ENCODE data around the gene DLL4. TPM values are rescaled to one million over a fixed set of nuclear protein-coding genes. Genes with fewer than 3 reads are reported as not detected.

Gene DLL4
- total RNA-seq, 2 experiments from 2014 or later, result 0.11 to 0.14 TPM

DNA sequence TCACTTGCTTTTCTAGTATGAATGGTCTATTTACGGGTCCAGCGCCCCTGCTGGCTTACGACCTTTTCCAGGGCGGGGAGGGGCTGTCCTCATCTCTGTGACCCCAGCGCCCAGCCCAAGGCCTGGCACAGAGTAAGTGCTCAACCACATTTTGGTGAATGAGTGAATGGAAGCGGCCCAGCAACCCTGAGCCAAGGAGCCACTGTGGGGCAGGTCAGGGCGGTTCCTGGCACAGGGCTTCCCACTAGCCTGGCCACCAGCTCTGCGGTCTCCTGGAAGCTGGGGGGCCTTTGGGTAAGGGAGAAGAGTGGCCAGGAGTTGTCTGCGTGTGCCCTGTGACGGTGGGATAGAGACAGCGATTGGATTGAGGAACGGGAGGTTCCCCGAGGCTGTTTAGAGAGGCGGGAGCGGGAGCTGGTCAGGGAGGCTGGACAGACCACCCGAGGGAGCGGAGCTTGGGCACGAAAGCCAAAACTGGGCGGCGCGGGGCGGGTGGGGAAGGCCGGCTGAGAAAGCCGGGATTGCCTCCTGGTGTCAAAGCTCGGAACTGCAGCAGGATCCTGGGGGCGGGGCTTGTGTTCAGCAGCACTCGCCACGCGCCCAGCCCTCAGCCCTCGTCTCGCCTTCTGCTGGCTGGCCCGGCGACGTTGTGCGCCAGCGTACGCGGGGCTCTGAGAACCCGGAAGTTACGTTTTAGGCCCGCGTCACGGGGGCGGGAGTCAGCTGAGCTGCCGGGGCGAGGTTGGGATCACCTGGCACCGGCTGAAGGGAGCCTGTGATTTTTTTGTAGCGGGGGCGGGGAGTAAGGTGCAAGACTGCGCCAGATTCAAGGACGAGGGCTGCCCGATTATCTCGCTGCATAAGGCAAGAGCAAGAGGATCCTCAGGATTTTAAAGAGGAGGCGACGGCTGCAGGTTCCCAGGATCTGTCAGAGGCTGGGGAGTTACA, 35.1 kb upstream of the DLL4 start, which contains the start of gene VPS18:
Gene VPS18 (plus strand): TSS at position 718 of the 948 bp plus-strand sequence. CDS start 319 bp downstream, outside the sequence.
- CTCF ChIA-PET, result interaction anchor here (0.6 to 5.1 kb wide), 34 partner anchors 8 to 337 kb away, joined by 3 to 135 read pairs (median 5); partner anchors contain the start of genes CHAC1, CHP1, DNAJC17 and EXD1
- POLR2A ChIA-PET, result interaction anchor here (0.7 to 2.5 kb wide), 18 partner anchors 10 to 439 kb away, joined by 3 to 55 read pairs (median 6); partner anchors contain the start of genes CCDC32, CHAC1, CHP1 and DLL4
- Histone ChIP-seq H3K27me3 (ENCODE audit: control insufficient read depth in 1 of 2, insufficient read depth in 2 of 2, low read length in 2 of 2) (no peaks in the 10 kb centered on the region), H3K4me1 (ENCODE audit: insufficient read depth, low read length) (peaks cover 39% of the 10 kb centered on the region), H3K36me3 (ENCODE audit: insufficient read depth, low read length) (peaks cover 12% of the 10 kb centered on the region), H3K27ac (ENCODE audit: low read depth in 1 of 2, low read length in 2 of 2) (peak within 1 kb of the TSS; percentile 57 to 81), H3K4me3 (ENCODE audit: low read length) (peak within 1 kb of the TSS; percentile 79), H3K9me3 (ENCODE audit: control insufficient read depth in 1 of 2, insufficient read depth in 1 of 2, low read length in 2 of 2) (no peaks in the 10 kb centered on the region)
- TF ChIP-seq, protein P1, sequence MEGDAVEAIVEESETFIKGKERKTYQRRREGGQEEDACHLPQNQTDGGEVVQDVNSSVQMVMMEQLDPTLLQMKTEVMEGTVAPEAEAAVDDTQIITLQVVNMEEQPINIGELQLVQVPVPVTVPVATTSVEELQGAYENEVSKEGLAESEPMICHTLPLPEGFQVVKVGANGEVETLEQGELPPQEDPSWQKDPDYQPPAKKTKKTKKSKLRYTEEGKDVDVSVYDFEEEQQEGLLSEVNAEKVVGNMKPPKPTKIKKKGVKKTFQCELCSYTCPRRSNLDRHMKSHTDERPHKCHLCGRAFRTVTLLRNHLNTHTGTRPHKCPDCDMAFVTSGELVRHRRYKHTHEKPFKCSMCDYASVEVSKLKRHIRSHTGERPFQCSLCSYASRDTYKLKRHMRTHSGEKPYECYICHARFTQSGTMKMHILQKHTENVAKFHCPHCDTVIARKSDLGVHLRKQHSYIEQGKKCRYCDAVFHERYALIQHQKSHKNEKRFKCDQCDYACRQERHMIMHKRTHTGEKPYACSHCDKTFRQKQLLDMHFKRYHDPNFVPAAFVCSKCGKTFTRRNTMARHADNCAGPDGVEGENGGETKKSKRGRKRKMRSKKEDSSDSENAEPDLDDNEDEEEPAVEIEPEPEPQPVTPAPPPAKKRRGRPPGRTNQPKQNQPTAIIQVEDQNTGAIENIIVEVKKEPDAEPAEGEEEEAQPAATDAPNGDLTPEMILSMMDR (IDR thresholded peaks at IDR 0.05), result peak; percentile 95
- peaks cover 39% of the 10 kb centered on the region for H3K4me1 Mint-ChIP-seq (ENCODE audit: low read depth)
- no peaks in the 10 kb centered on the region for H3K9me3 Mint-ChIP-seq
- peak within 1 kb of the TSS; percentile 100 for H3K4me3 Mint-ChIP-seq
- DNase-seq, result peak; percentile 97 to 100 (median 99)
- intact Hi-C loops (cut with DNase I, micrococcal nuclease), result loop anchor here (1.0 to 5.0 kb wide), 8 partner anchors 35 to 372 kb away; partner anchors contain the start of genes DNAJC17 (in 1 of the 2), KNL1 (in 1 of the 2), RMDN3 (in 1 of the 2) and ZFYVE19 (in 1 of the 2)
- peak; percentile 96 for ATAC-seq (ENCODE audit: poor library complexity)
- peak within 1 kb of the TSS; percentile 93 for H3K27ac Mint-ChIP-seq
- H3K36me3 Mint-ChIP-seq (ENCODE audit: low read depth), result peaks cover 39% of the 10 kb centered on the region
- H3K27me3 Mint-ChIP-seq, result no peaks in the 10 kb centered on the region

DNA sequence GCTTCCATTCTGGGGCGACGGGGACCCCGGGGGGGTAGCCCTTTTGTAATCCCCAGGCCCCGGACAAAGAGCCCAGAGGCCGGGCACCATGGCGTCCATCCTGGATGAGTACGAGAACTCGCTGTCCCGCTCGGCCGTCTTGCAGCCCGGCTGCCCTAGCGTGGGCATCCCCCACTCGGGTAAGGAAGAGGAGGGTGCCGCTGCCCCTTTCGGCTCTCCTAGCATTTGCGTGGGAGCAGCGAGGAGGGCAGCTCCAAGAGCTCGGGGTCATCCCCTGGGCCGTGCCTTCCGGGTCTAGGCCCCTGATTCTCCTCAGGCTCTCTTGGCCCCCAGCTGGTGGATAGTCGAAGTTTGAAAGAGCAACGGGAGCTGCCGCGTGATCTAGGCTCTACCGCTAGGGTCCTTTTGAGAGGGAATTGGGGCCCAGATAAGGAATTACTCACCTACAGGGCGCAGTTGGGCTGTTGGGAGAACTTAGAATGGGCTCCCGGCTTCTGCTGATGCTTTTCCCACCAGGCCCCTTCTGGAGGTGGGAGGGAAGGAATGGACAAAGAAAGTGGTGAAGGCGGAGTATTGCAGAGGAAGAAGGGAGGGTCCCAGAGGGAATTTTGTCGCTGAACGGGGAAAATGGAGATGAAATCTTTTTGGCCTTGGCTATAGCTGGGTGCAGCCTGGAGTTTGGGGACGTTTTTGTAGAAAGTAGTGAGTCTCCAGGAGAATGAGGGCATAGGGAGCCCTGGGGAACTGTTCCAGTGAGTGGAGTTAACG, 34.3 kb upstream of the DLL4 start:
- Mint-ChIP-seq H3K4me3 (peak overlapping the region; percentile 100), H3K27me3 (no peaks in the 10 kb centered on the region), H3K27ac (peak overlapping the region; percentile 93), H3K9me3 (no peaks in the 10 kb centered on the region), H3K4me1 (ENCODE audit: low read depth) (peaks cover 39% of the 10 kb centered on the region), H3K36me3 (ENCODE audit: low read depth) (peaks cover 44% of the 10 kb centered on the region)
- peaks cover 42% of the 10 kb centered on the region for H3K4me1 ChIP-seq (ENCODE audit: insufficient read depth, low read length)
- peak; percentile 49 for ATAC-seq (ENCODE audit: poor library complexity)
- TF ChIP-seq, protein P1 (IDR thresholded peaks at IDR 0.05), result peak; percentile 43
- POLR2A ChIA-PET, result interaction anchor here (1.1 to 2.5 kb wide), 14 partner anchors 9 to 438 kb away, joined by 4 to 55 read pairs (median 6); partner anchors contain the start of genes CCDC32, CHP1, DNAJC17 and EXD1
- H3K4me3 ChIP-seq (ENCODE audit: low read length), result peak overlapping the region; percentile 79
- peak overlapping the region; percentile 57 to 81 for H3K27ac ChIP-seq (ENCODE audit: low read depth in 1 of 2, low read length in 2 of 2)
- DNase-seq, result peak in 13 of 14 experiments; percentile 20 to 83 (median 53)
- intact Hi-C loops (cut with DNase I, micrococcal nuclease), result loop anchor here (1.0 to 5.0 kb wide), 10 partner anchors 36 to 387 kb away; partner anchors contain the start of genes DNAJC17 (in 1 of the 2), KNL1 (in 1 of the 2), RMDN3 (in 1 of the 2) and ZFYVE19 (in 1 of the 2)
- H3K9me3 ChIP-seq (ENCODE audit: control insufficient read depth in 1 of 2, insufficient read depth in 1 of 2, low read length in 2 of 2), result no peaks in the 10 kb centered on the region
- H3K27me3 ChIP-seq (ENCODE audit: control insufficient read depth in 1 of 2, insufficient read depth in 2 of 2, low read length in 2 of 2), result no peaks in the 10 kb centered on the region
- peaks cover 21% of the 10 kb centered on the region for H3K36me3 ChIP-seq (ENCODE audit: insufficient read depth, low read length)
- CTCF ChIA-PET, result interaction anchor here (0.6 to 5.1 kb wide), 32 partner anchors 9 to 336 kb away, joined by 3 to 135 read pairs (median 5); partner anchors contain the start of genes CHAC1, CHP1, DNAJC17 and EXD1

Measured in CD4-positive, alpha-beta T cell (primary cell).